Tibial nerve (tissue), 4 donors: ENCODE measurements around the gene ARHGEF17. TPM values are rescaled to one million over a fixed set of nuclear protein-coding genes. Genes with fewer than 3 reads are reported as not detected.

Experiments
- DNase-seq, 2 donors: peaks; one replicate each; pipeline ENCODE4 v3.0.0-alpha.2; 2019; ENCODE audit warnings: low spot score in 2 of 2
- H3K27ac ChIP-seq, 4 donors: fragments of 200-600 bp; sonication (generic) in 3 of 4; one replicate each; pipeline ENCODE4 v1.5.1; 2017 to 2019; ENCODE audit warnings: mild to moderate bottlenecking in 1 of 4
- H3K27me3 ChIP-seq, 2 donors: fragments of 200-600 bp; sonication (generic) in 1 of 2; one replicate each; pipeline versions ENCODE4 v1.5.1 to v1.6.0; 2017 to 2019
- H3K36me3 ChIP-seq, 3 donors: fragments of 200-600 bp; sonication (generic); one replicate each; pipeline ENCODE4 v1.5.1; 2018 to 2019
- H3K4me1 ChIP-seq, 4 donors: fragments of 200-600 bp; sonication (generic) in 3 of 4; one replicate each; pipeline ENCODE4 v1.5.1; 2017 to 2019
- H3K4me3 ChIP-seq, 4 donors: fragments of 200-600 bp; sonication (generic) in 3 of 4; one replicate each; pipeline ENCODE4 v1.5.1; 2017 to 2019; ENCODE audit warnings: mild to moderate bottlenecking in 1 of 4, moderate library complexity in 1 of 4
- H3K9me3 ChIP-seq, 4 donors: fragments of 200-600 bp; sonication (generic) in 3 of 4; one replicate each; pipeline ENCODE4 v1.5.1; 2017 to 2019
- CTCF ChIP-seq, 5 experiments: fragments of 200-600 bp in 3 of 5; fragments of 450-650 bp in 2 of 5; sonication (generic) in 3 of 5; IDR thresholded peaks; one replicate each; pipeline ENCODE4 v1.5.1; 2016 to 2019; ENCODE audit warnings: antibody characterized with exemption in 5 of 5, mild to moderate bottlenecking in 3 of 5, moderate library complexity in 2 of 5
- EP300 ChIP-seq, 2 donors: sonication (generic); formaldehyde crosslinking; IDR thresholded peaks; one replicate each; pipeline ENCODE4 v1.6.1; 2017; ENCODE audit warnings: antibody characterized with exemption in 2 of 2, mild to moderate bottlenecking in 1 of 2
- POLR2A ChIP-seq, 2 donors: fragments of 450-650 bp; IDR thresholded peaks; one replicate each; pipeline ENCODE4 v1.6.1; 2017; ENCODE audit warnings: antibody characterized with exemption in 2 of 2, mild to moderate bottlenecking in 2 of 2, moderate library complexity in 2 of 2
- WGBS, 2 donors: methylation state at CpG; one replicate each; pipeline ENCODE4 v1.1.5; 2018; 5-methylcytosine and 5-hydroxymethylcytosine counted together
- total RNA-seq, 4 donors: library from RNA; depleted of rRNA; stranded (reverse); fragments of >200 nt; gene quantifications; one replicate each; pipeline ENCODE4 v1.1.0, GENCODE V29; 2016

Gene ARHGEF17
- total RNA-seq, 4 donors from 2014 or later, result 102 to 135 (median 112) TPM

- TF ChIP-seq CTCF (IDR thresholded peaks at IDR 0.05), result no peak
- no peak for TF ChIP-seq POLR2A (IDR thresholded peaks at IDR 0.05)
- TF ChIP-seq EP300 (IDR thresholded peaks at IDR 0.05), result no peak
- Histone ChIP-seq H3K9me3 (no peaks in the 10 kb centered on the region), H3K36me3 (peaks cover 0 to 28% (median 0%) of the 10 kb centered on the region in 3 donors), H3K27me3 (no peaks in the 10 kb centered on the region), H3K4me3 (no peak overlapping the region), H3K4me1 (peaks cover 0 to 36% (median 1%) of the 10 kb centered on the region in 4 donors), H3K27ac (no peak overlapping the region)
- DNase-seq, result no peak
- 66 to 69% methylated on average over 3 of the region's 3 CpGs for WGBS, 2 donors
Measured at GRCh38 chr11:73401217-73401923, 93.3 kb downstream of the ARHGEF17 start.

- no peak overlapping the region for H3K4me3 ChIP-seq
- H3K27me3 ChIP-seq, result no peaks in the 10 kb centered on the region
- H3K27ac ChIP-seq, result no peak overlapping the region
- no peak for DNase-seq
- no peaks in the 10 kb centered on the region for H3K9me3 ChIP-seq
- TF ChIP-seq CTCF (IDR thresholded peaks at IDR 0.05), result no peak
- no peak for TF ChIP-seq EP300 (IDR thresholded peaks at IDR 0.05)
- no peak for TF ChIP-seq POLR2A (IDR thresholded peaks at IDR 0.05)
- peaks cover 0 to 35% (median 0%) of the 10 kb centered on the region in 3 donors for H3K36me3 ChIP-seq
- peaks cover 0 to 39% (median 1%) of the 10 kb centered on the region in 4 donors for H3K4me1 ChIP-seq
- 82 to 87% methylated on average over 13 to 15 of the region's 15 CpGs for WGBS, 2 donors
Measured at GRCh38 chr11:73401924-73402833, 94.1 kb downstream of the ARHGEF17 start.

GRCh38 chr11:73402834-73403185 is 94.7 kb downstream of the ARHGEF17 start:
- H3K4me3 ChIP-seq, result no peak overlapping the region
- TF ChIP-seq CTCF (IDR thresholded peaks at IDR 0.05), result peak in 1 of 5 experiments; percentile 7
- TF ChIP-seq EP300 (IDR thresholded peaks at IDR 0.05), result no peak
- H3K9me3 ChIP-seq, result no peaks in the 10 kb centered on the region
- DNase-seq, result no peak
- 74 to 78% methylated on average over 1 of the region's 1 CpG for WGBS, 2 donors
- peaks cover 0 to 42% (median 0%) of the 10 kb centered on the region in 3 donors for H3K36me3 ChIP-seq
- peaks cover 0 to 39% (median 1%) of the 10 kb centered on the region in 4 donors for H3K4me1 ChIP-seq
- no peak overlapping the region for H3K27ac ChIP-seq
- no peaks in the 10 kb centered on the region for H3K27me3 ChIP-seq

GRCh38 chr11:73403541-73403940 is 95.5 kb downstream of the ARHGEF17 start:
- Histone ChIP-seq H3K4me3 (no peak overlapping the region), H3K9me3 (no peaks in the 10 kb centered on the region), H3K4me1 (peaks cover 0 to 36% (median 1%) of the 10 kb centered on the region in 4 donors), H3K27me3 (no peaks in the 10 kb centered on the region), H3K36me3 (peaks cover 0 to 49% (median 0%) of the 10 kb centered on the region in 3 donors), H3K27ac (peak overlapping the region in 1 of 4 donors; percentile 42)
- TF ChIP-seq EP300 (IDR thresholded peaks at IDR 0.05), result no peak
- TF ChIP-seq CTCF (IDR thresholded peaks at IDR 0.05), result no peak
- TF ChIP-seq POLR2A (IDR thresholded peaks at IDR 0.05), result no peak
- 85 to 88% methylated on average over 5 of the region's 5 CpGs for WGBS, 2 donors
- no peak for DNase-seq

- H3K4me1 ChIP-seq, result peaks cover 0 to 31% (median 1%) of the 10 kb centered on the region in 4 donors
- H3K36me3 ChIP-seq, result peaks cover 0 to 54% (median 0%) of the 10 kb centered on the region in 3 donors
- peak; percentile 71 to 82 for DNase-seq
- 36 to 37% methylated on average over 4 of the region's 4 CpGs for WGBS, 2 donors
- H3K4me3 ChIP-seq, result no peak overlapping the region
- H3K27ac ChIP-seq, result peak overlapping the region in 1 of 4 donors; percentile 42
- H3K27me3 ChIP-seq, result no peaks in the 10 kb centered on the region
- TF ChIP-seq CTCF (IDR thresholded peaks at IDR 0.05) (peak; percentile 46 to 84 (median 74)), POLR2A (IDR thresholded peaks at IDR 0.05) (no peak), EP300 (IDR thresholded peaks at IDR 0.05) (no peak)
- no peaks in the 10 kb centered on the region for H3K9me3 ChIP-seq
Measured at GRCh38 chr11:73404048-73404447, 96.0 kb downstream of the ARHGEF17 start.
